Urinary bladder (tissue), 4 donors: ENCODE data around the gene SMIM33. TPM values are rescaled to one million over a fixed set of nuclear protein-coding genes. Genes with fewer than 3 reads are reported as not detected.

Source experiments
- DNase-seq: peaks from one replicate; pipeline ENCODE4 v3.0.0-alpha.2; 2015; ENCODE audit errors: extremely low spot score
- H3K27ac ChIP-seq: one replicate; pipeline ENCODE4 v1.5.1; 2013; ENCODE audit warnings: low read depth, mild to moderate bottlenecking, moderate library complexity
- H3K36me3 ChIP-seq: one replicate; pipeline ENCODE4 v1.6.1; 2013; ENCODE audit warnings: mild to moderate bottlenecking, moderate library complexity; ENCODE audit not compliant: insufficient read depth
- H3K4me1 ChIP-seq: one replicate; pipeline ENCODE4 v1.6.1; 2013; ENCODE audit warnings: mild to moderate bottlenecking, moderate library complexity; ENCODE audit not compliant: insufficient read depth
- H3K4me3 ChIP-seq: one replicate; pipeline ENCODE4 v1.5.1; 2013; ENCODE audit warnings: low read depth, low read length
- WGBS: extraction: QIAGEN DNeasy Blood & Tissue Kit; methylation state at CpG from one replicate; pipeline ENCODE4 v1.1.7; 2013; 5-methylcytosine and 5-hydroxymethylcytosine counted together
- polyA plus RNA-seq: library from polyadenylated mRNA; stranded (reverse); fragments of 200-250 nt; gene quantifications from one replicate; pipeline ENCODE4 v1.2.3, GENCODE V29; 2013
- total RNA-seq: library from RNA; depleted of rRNA; stranded (reverse); fragments of >200 nt; gene quantifications from one replicate; pipeline ENCODE4 v1.2.3, GENCODE V29; 2014
- donor health status: healthy with polysubstance abuse.
- donor health status: healthy.

The SMIM33 gene
- total and polyA plus RNA-seq, 2 donors, result not detected

GRCh38 chr5:139446956-139447779 lies 23.6 kb upstream of the SMIM33 start:
- no peak for DNase-seq

GRCh38 chr5:139451176-139451575 lies 19.6 kb upstream of the SMIM33 start:
- H3K4me1 ChIP-seq, result no peaks in the 10 kb centered on the region
- 89% methylated on average over 2 of the region's 2 CpGs for WGBS
- H3K4me3 ChIP-seq, result no peak overlapping the region
- DNase-seq, result no peak
- no peaks in the 10 kb centered on the region for H3K36me3 ChIP-seq
- no peak overlapping the region for H3K27ac ChIP-seq

More at GRCh38 chr5:139446956-139447779, 23.6 kb upstream of the SMIM33 start:
- Histone ChIP-seq H3K4me3 (no peak overlapping the region), H3K4me1 (peaks cover 1% of the 10 kb centered on the region), H3K36me3 (no peaks in the 10 kb centered on the region), H3K27ac (no peak overlapping the region)
- 84% methylated on average over 5 of the region's 5 CpGs for WGBS

GRCh38 chr5:139451878-139452660 lies 18.7 kb upstream of the SMIM33 start:
- no peak for DNase-seq
- H3K36me3 ChIP-seq, result no peaks in the 10 kb centered on the region
- H3K4me1 ChIP-seq, result no peaks in the 10 kb centered on the region
- H3K27ac ChIP-seq, result no peak overlapping the region
- H3K4me3 ChIP-seq, result no peak overlapping the region
- WGBS, result 80% methylated on average over 3 of the region's 3 CpGs

- no peak for DNase-seq
- 85% methylated on average over 3 of the region's 3 CpGs for WGBS
- no peak overlapping the region for H3K4me3 ChIP-seq
- peak overlapping the region; percentile 51 for H3K27ac ChIP-seq
- no peaks in the 10 kb centered on the region for H3K36me3 ChIP-seq
- H3K4me1 ChIP-seq, result no peaks in the 10 kb centered on the region
Measured at GRCh38 chr5:139453683-139454567, 16.9 kb upstream of the SMIM33 start.

GRCh38 chr5:139454568-139455290 lies 16.1 kb upstream of the SMIM33 start:
- Histone ChIP-seq H3K27ac (no peak overlapping the region), H3K36me3 (no peaks in the 10 kb centered on the region), H3K4me3 (no peak overlapping the region), H3K4me1 (no peaks in the 10 kb centered on the region)
- DNase-seq, result no peak
- WGBS, result 82% methylated on average over 11 of the region's 11 CpGs

- WGBS, result 95% methylated on average over 12 of the region's 12 CpGs
Measured at GRCh38 chr5:139456776-139457175, 14.0 kb upstream of the SMIM33 start.

GRCh38 chr5:139457241-139457640 lies 13.6 kb upstream of the SMIM33 start:
- H3K4me3 ChIP-seq, result no peak overlapping the region
- DNase-seq, result no peak
- H3K36me3 ChIP-seq, result no peaks in the 10 kb centered on the region
- 87% methylated on average over 5 of the region's 5 CpGs for WGBS
- no peak overlapping the region for H3K27ac ChIP-seq
- no peaks in the 10 kb centered on the region for H3K4me1 ChIP-seq

More at GRCh38 chr5:139456776-139457175, 14.0 kb upstream of the SMIM33 start:
- Histone ChIP-seq H3K4me1 (no peaks in the 10 kb centered on the region), H3K36me3 (no peaks in the 10 kb centered on the region), H3K27ac (no peak overlapping the region), H3K4me3 (no peak overlapping the region)
- DNase-seq, result no peak

GRCh38 chr5:139457653-139458306 lies 13.0 kb upstream of the SMIM33 start:
- DNase-seq, result no peak
- 92% methylated on average over 5 of the region's 5 CpGs for WGBS
- H3K4me3 ChIP-seq, result no peak overlapping the region
- no peaks in the 10 kb centered on the region for H3K4me1 ChIP-seq
- no peak overlapping the region for H3K27ac ChIP-seq
- H3K36me3 ChIP-seq, result no peaks in the 10 kb centered on the region

GRCh38 chr5:139458580-139459407 lies 12.0 kb upstream of the SMIM33 start:
- Histone ChIP-seq H3K4me3 (no peak overlapping the region), H3K4me1 (no peaks in the 10 kb centered on the region), H3K36me3 (no peaks in the 10 kb centered on the region), H3K27ac (no peak overlapping the region)
- no peak for DNase-seq
- WGBS, result 62% methylated on average over 8 of the region's 8 CpGs

- 79% methylated on average over 8 of the region's 8 CpGs for WGBS
- no peak for DNase-seq
- Histone ChIP-seq H3K4me3 (no peak overlapping the region), H3K4me1 (no peaks in the 10 kb centered on the region), H3K27ac (no peak overlapping the region), H3K36me3 (no peaks in the 10 kb centered on the region)
Measured at GRCh38 chr5:139459451-139459934, 11.3 kb upstream of the SMIM33 start.

GRCh38 chr5:139460455-139460854 lies 10.3 kb upstream of the SMIM33 start:
- DNase-seq, result no peak
- 83% methylated on average over 1 of the region's 1 CpG for WGBS
- Histone ChIP-seq H3K36me3 (no peaks in the 10 kb centered on the region), H3K4me1 (no peaks in the 10 kb centered on the region), H3K27ac (no peak overlapping the region), H3K4me3 (no peak overlapping the region)

- no peaks in the 10 kb centered on the region for H3K4me1 ChIP-seq
- no peak overlapping the region for H3K4me3 ChIP-seq
- no peak overlapping the region for H3K27ac ChIP-seq
- no peak for DNase-seq
- WGBS, result 86% methylated on average over 7 of the region's 7 CpGs
- H3K36me3 ChIP-seq, result no peaks in the 10 kb centered on the region
Measured at GRCh38 chr5:139461176-139461575, 9.6 kb upstream of the SMIM33 start.
